HCT116 (cell line): ENCODE results near the gene BMP7. TPM values are rescaled to one million over a fixed set of nuclear protein-coding genes. Genes with fewer than 3 reads are reported as not detected.

Source experiments
- ATAC-seq: fragments of 200-7000 bp; cut with Tn5 transposase; 2 replicates; pipeline ENCODE4 v1.9.1; 2020; ENCODE audit warnings: mild to moderate bottlenecking, moderate library complexity
- BruUV-seq: library from RNA; stranded (reverse); fragments of 400-500 nt; replicated peaks from 2 replicates; lab custom pipeline; 2021; lab: Mats Ljungman, UMichigan
- CTCF ChIA-PET: fragments of 300-600 bp; sonication (Branson Sonifier 250); formaldehyde crosslinking; loops from one replicate; lab custom pipeline; 2021; ENCODE audit warnings: antibody characterized with exemption; lab: Charles Lee
- POLR2A ChIA-PET: fragments of 300-600, 350-600 bp; sonication (Branson Sonifier 250); formaldehyde crosslinking; loops from one replicate; lab custom pipeline; 2021; ENCODE audit warnings: antibody characterized with exemption; lab: Charles Lee
- RAD21 ChIA-PET, 2 experiments: fragments of 300-600 bp; sonication (Branson Sonifier 250); formaldehyde crosslinking; loops; one replicate each; lab custom pipeline; 2023; ENCODE audit warnings: low total read pairs in 2 of 2; ENCODE audit not compliant: uncharacterized antibody in 2 of 2, unreplicated experiment in 2 of 2, low non-redundant PET in 1 of 2; lab: Charles Lee
- DNase-seq: peaks from one replicate; pipeline ENCODE4 v3.0.0-alpha.2; 2010; ENCODE audit warnings: low read depth, low spot score
- H2AFZ ChIP-seq: fragments of 200-600 bp; shearing (Covaris generic), sonication (generic); 2 replicates; pipeline ENCODE4 v1.6.1; 2017; ENCODE audit warnings: low read depth, mixed run types, mixed read lengths, antibody characterized with exemption, low read length; ENCODE audit not compliant: poor library complexity, severe bottlenecking
- H3K27ac ChIP-seq: 2 replicates; pipeline ENCODE4 v1.5.1; 2012; ENCODE audit warnings: low read depth, low read length
- H3K27me3 ChIP-seq: fragments of 200-600 bp; sonication (generic); 2 replicates; pipeline ENCODE4 v1.6.1; 2016; ENCODE audit warnings: mixed run types, low read length, mixed read lengths; ENCODE audit not compliant: insufficient read depth
- H3K36me3 ChIP-seq, 2 experiments: fragments of 200-500 bp in 1 of 2; fragments of 200-600 bp in 1 of 2; sonication (Bioruptor generic) in 1 of 2; sonication (generic) in 1 of 2; 2 replicates each; pipeline versions ENCODE4 v1.5.1 to v1.6.1; 2014 to 2016; ENCODE audit warnings: low read length in 2 of 2, inconsistent platforms in 1 of 2, mixed read lengths in 1 of 2, mixed run types in 1 of 2; ENCODE audit not compliant: insufficient read depth in 2 of 2, control insufficient read depth in 1 of 2
- H3K4me1 ChIP-seq, 2 experiments: fragments of 200-600 bp in 1 of 2; sonication (generic) in 1 of 2; 2 replicates each; pipeline versions ENCODE4 v1.5.1 to v1.6.1; 2012 to 2017; ENCODE audit warnings: low read length in 2 of 2, inconsistent platforms in 1 of 2, mild to moderate bottlenecking in 1 of 2, mixed read lengths in 1 of 2, mixed run types in 1 of 2, moderate library complexity in 1 of 2; ENCODE audit not compliant: insufficient read depth in 2 of 2, control insufficient read depth in 1 of 2
- H3K4me2 ChIP-seq: fragments of 200-600 bp; sonication (generic); 2 replicates; pipeline ENCODE4 v1.6.1; 2017; ENCODE audit warnings: mixed run types, low read length, mixed read lengths
- H3K4me3 ChIP-seq, 2 experiments: fragments of 200-600 bp in 1 of 2; sonication (generic) in 1 of 2; replicated peaks in 1 of 2; 2 replicates each; pipeline ENCODE4 v1.5.1; 2011 to 2016; ENCODE audit warnings: low read length in 2 of 2, control low read depth in 1 of 2, low read depth in 1 of 2, mild to moderate bottlenecking in 1 of 2, mixed read lengths in 1 of 2, mixed run types in 1 of 2
- H3K79me2 ChIP-seq: fragments of 200-600 bp; sonication (generic); 2 replicates; pipeline ENCODE4 v1.6.1; 2017; ENCODE audit warnings: mild to moderate bottlenecking, mixed run types, low read length, moderate library complexity, mixed read lengths; ENCODE audit not compliant: insufficient read depth
- H3K9ac ChIP-seq: fragments of 200-600 bp; sonication (generic); 2 replicates; pipeline ENCODE4 v1.6.1; 2016; ENCODE audit warnings: low read length, mixed read lengths
- H3K9me2 ChIP-seq: fragments of 200-600 bp; sonication (generic), shearing (Covaris generic); 2 replicates; pipeline ENCODE4 v1.6.1; 2017; ENCODE audit warnings: mixed run types, mild to moderate bottlenecking, moderate library complexity; ENCODE audit not compliant: insufficient read depth
- H3K9me3 ChIP-seq, 2 experiments: fragments of 200-500 bp in 1 of 2; fragments of 200-600 bp in 1 of 2; sonication (Bioruptor generic) in 1 of 2; sonication (generic) in 1 of 2; 2 replicates each; pipeline ENCODE4 v1.6.1; 2014 to 2017; ENCODE audit warnings: low read length in 2 of 2, mixed read lengths in 2 of 2, inconsistent platforms in 1 of 2, low read depth in 1 of 2, mild to moderate bottlenecking in 1 of 2, mixed run types in 1 of 2, moderate library complexity in 1 of 2; ENCODE audit not compliant: control insufficient read depth in 1 of 2, insufficient read depth in 1 of 2
- H4K20me1 ChIP-seq: fragments of 200-600 bp; sonication (generic), shearing (Covaris generic); 2 replicates; pipeline ENCODE4 v1.6.1; 2017; ENCODE audit warnings: mixed run types, mild to moderate bottlenecking, moderate library complexity; ENCODE audit not compliant: insufficient read depth
- ATF3 ChIP-seq: IDR thresholded peaks from 2 replicates; pipeline ENCODE4 v1.6.1; 2012
- CEBPB ChIP-seq: IDR thresholded peaks from 2 replicates; pipeline ENCODE4 v1.6.1; 2012; ENCODE audit warnings: low read depth
- CTCF ChIP-seq, 3 experiments: fragments of 200-600 bp in 1 of 3; sonication (generic) in 1 of 3; IDR thresholded peaks in 2 of 3; conservative IDR thresholded peaks in 1 of 3; 2 replicates each; pipeline ENCODE4 v1.5.1; 2012 to 2017; ENCODE audit warnings: low read depth in 2 of 3, low read length in 2 of 3, antibody characterized with exemption in 1 of 3, borderline replicate concordance in 1 of 3, control low read depth in 1 of 3, mild to moderate bottlenecking in 1 of 3, mixed read lengths in 1 of 3, mixed run types in 1 of 3, moderate library complexity in 1 of 3; ENCODE audit not compliant: insufficient read depth in 1 of 3
- EGR1 ChIP-seq: IDR thresholded peaks from 2 replicates; pipeline ENCODE4 v1.6.1; 2012; ENCODE audit warnings: low read depth
- ELF1 ChIP-seq: IDR thresholded peaks from 2 replicates; pipeline ENCODE4 v1.6.1; 2012; ENCODE audit warnings: low read depth, borderline replicate concordance
- EZH2 ChIP-seq: fragments of 200-600 bp; sonication (generic); IDR thresholded peaks from 2 replicates; pipeline ENCODE4 v1.6.1; 2017; ENCODE audit warnings: antibody characterized with exemption, mixed run types
- FOSL1 ChIP-seq: IDR thresholded peaks from 2 replicates; pipeline ENCODE4 v1.6.1; 2012; ENCODE audit warnings: low read depth
- MAX ChIP-seq: IDR thresholded peaks from 2 replicates; pipeline ENCODE4 v1.6.1; 2012
- POLR2A ChIP-seq: IDR thresholded peaks from 2 replicates; pipeline ENCODE4 v1.7.0; 2011; ENCODE audit warnings: borderline replicate concordance; ENCODE audit not compliant: insufficient read depth, insufficient read length; ENCODE audit errors: extremely low read depth
- POLR2AphosphoS5 ChIP-seq: IDR thresholded peaks from 2 replicates; pipeline ENCODE4 v1.6.1; 2011; ENCODE audit warnings: mild to moderate bottlenecking, low read depth, low read length, moderate library complexity
- RAD21 ChIP-seq: IDR thresholded peaks from 2 replicates; pipeline ENCODE4 v1.6.1; 2012; ENCODE audit warnings: low read depth, mild to moderate bottlenecking
- SP1 ChIP-seq: IDR thresholded peaks from 2 replicates; pipeline ENCODE4 v1.6.1; 2012; ENCODE audit warnings: low read depth
- SRF ChIP-seq: IDR thresholded peaks from 2 replicates; pipeline ENCODE4 v1.6.1; 2012; ENCODE audit warnings: low read depth
- ZBTB33 ChIP-seq: IDR thresholded peaks from 2 replicates; pipeline ENCODE4 v1.6.1; 2011; ENCODE audit warnings: mild to moderate bottlenecking, low read length, moderate library complexity; ENCODE audit not compliant: insufficient replicate concordance; ENCODE audit errors: extremely low read depth
- intact Hi-C: fragments of 100-400 bp; cut with micrococcal nuclease; formaldehyde crosslinking; loops from 2 replicates; pipeline ENCODE4 v1.10.0; 2022
- total RNA-seq: library from RNA; stranded (reverse); gene quantifications from one replicate; pipeline ENCODE4 v1.2.1, GENCODE V29; 2021; ENCODE audit not compliant: unreplicated experiment
- TF ChIP-seq, protein P1 (sequence below): IDR thresholded peaks from 2 replicates; pipeline ENCODE4 v1.6.1; 2012; ENCODE audit warnings: low read depth

BMP7 gene
- total RNA-seq, 1 experiment from 2014 or later, result 7.0 TPM

GRCh38 chr20:57262301-57262700 lies 4.1 kb downstream of the BMP7 start:
- no peaks in the 10 kb centered on the region for H3K79me2 ChIP-seq
- RAD21 ChIA-PET, result no interaction called here
- DNase-seq, result no peak
- H3K27ac ChIP-seq, result no peak overlapping the region
- BruUV-seq, result no TSS peak
- no peaks in the 10 kb centered on the region for H4K20me1 ChIP-seq
- POLR2A ChIA-PET, result no interaction called here
- no peak overlapping the region for H3K4me2 ChIP-seq
- no peak for TF ChIP-seq SP1
- no peak for TF ChIP-seq CEBPB
- no peak for TF ChIP-seq CTCF (IDR thresholded peaks at IDR 0.05 in 2 of 3, conservative IDR thresholded peaks at IDR 0.05 in 1 of 3; ENCODE audit: borderline replicate concordance in 1 of 3, insufficient read depth in 1 of 3, low read depth in 2 of 3, low read length in 2 of 3)
- TF ChIP-seq ZBTB33, result no peak
- TF ChIP-seq FOSL1, result no peak
- no peak for TF ChIP-seq POLR2A
- no peak for TF ChIP-seq EGR1
- TF ChIP-seq MAX, result no peak
- TF ChIP-seq ATF3, result no peak
- no peak for TF ChIP-seq POLR2AphosphoS5
- no peak for TF ChIP-seq SRF
- TF ChIP-seq RAD21, result no peak
- TF ChIP-seq, protein P1, sequence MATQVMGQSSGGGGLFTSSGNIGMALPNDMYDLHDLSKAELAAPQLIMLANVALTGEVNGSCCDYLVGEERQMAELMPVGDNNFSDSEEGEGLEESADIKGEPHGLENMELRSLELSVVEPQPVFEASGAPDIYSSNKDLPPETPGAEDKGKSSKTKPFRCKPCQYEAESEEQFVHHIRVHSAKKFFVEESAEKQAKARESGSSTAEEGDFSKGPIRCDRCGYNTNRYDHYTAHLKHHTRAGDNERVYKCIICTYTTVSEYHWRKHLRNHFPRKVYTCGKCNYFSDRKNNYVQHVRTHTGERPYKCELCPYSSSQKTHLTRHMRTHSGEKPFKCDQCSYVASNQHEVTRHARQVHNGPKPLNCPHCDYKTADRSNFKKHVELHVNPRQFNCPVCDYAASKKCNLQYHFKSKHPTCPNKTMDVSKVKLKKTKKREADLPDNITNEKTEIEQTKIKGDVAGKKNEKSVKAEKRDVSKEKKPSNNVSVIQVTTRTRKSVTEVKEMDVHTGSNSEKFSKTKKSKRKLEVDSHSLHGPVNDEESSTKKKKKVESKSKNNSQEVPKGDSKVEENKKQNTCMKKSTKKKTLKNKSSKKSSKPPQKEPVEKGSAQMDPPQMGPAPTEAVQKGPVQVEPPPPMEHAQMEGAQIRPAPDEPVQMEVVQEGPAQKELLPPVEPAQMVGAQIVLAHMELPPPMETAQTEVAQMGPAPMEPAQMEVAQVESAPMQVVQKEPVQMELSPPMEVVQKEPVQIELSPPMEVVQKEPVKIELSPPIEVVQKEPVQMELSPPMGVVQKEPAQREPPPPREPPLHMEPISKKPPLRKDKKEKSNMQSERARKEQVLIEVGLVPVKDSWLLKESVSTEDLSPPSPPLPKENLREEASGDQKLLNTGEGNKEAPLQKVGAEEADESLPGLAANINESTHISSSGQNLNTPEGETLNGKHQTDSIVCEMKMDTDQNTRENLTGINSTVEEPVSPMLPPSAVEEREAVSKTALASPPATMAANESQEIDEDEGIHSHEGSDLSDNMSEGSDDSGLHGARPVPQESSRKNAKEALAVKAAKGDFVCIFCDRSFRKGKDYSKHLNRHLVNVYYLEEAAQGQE, result no peak
- TF ChIP-seq EZH2, result no peak
- TF ChIP-seq ELF1, result no peak
- no peak overlapping the region for H3K4me3 ChIP-seq
- no peaks in the 10 kb centered on the region for H3K36me3 ChIP-seq
- intact Hi-C loops, result no loop called here
- H3K27me3 ChIP-seq, result no peaks in the 10 kb centered on the region
- no peaks in the 10 kb centered on the region for H3K9me3 ChIP-seq
- H2AFZ ChIP-seq, result no peak overlapping the region
- no peaks in the 10 kb centered on the region for H3K9me2 ChIP-seq
- H3K9ac ChIP-seq, result no peak overlapping the region
- H3K4me1 ChIP-seq, result peaks cover 0 to 4% of the 10 kb centered on the region in 2 experiments; a peak in 2 of 4 replicates
- CTCF ChIA-PET, result no interaction called here
- ATAC-seq, result no peak
